Cardiac muscle cell (in vitro differentiated cells and primary cell): ENCODE results near the gene GNE. TPM values are rescaled to one million over a fixed set of nuclear protein-coding genes. Genes with fewer than 3 reads are reported as not detected.
A peak's percentile ranks its signal among the peaks of the same experiment; 100 is the strongest.
"Not testable (repeated sequence)": the region's sequence is repeated elsewhere in the genome, so short reads cannot be mapped to it uniquely, and the experiment has no call there.

Experiments
- DNase-seq, 2 donors: peaks; one replicate each; pipeline versions ENCODE4 v3.0.0 to v3.0.0-alpha.2; 2010 to 2017; ENCODE audit warnings: low read depth in 1 of 2, low spot score in 1 of 2
- H3K27ac ChIP-seq: fragments of 200-600 bp; sonication (generic); 2 replicates; pipeline ENCODE4 v1.5.1; 2016
- H3K27me3 ChIP-seq: fragments of 200-600 bp; sonication (generic); 2 replicates; pipeline ENCODE4 v1.6.0; 2016; ENCODE audit warnings: control low read depth
- H3K36me3 ChIP-seq: fragments of 200-600 bp; sonication (generic); 2 replicates; pipeline ENCODE4 v1.5.1; 2016; ENCODE audit warnings: control low read depth
- H3K4me1 ChIP-seq: fragments of 200-600 bp; sonication (generic); 2 replicates; pipeline ENCODE4 v1.8.1; 2017; ENCODE audit warnings: low read depth, mild to moderate bottlenecking, mixed run types
- H3K4me3 ChIP-seq: fragments of 200-600 bp; sonication (generic); 2 replicates; pipeline ENCODE4 v1.5.1; 2016; ENCODE audit warnings: mild to moderate bottlenecking
- H3K9me3 ChIP-seq: fragments of 200-600 bp; sonication (generic); 2 replicates; pipeline ENCODE4 v1.5.1; 2017; ENCODE audit warnings: low read depth, mild to moderate bottlenecking, control low read depth
- polyA plus RNA-seq: library from polyadenylated mRNA; unstranded; fragments of >200 nt; fragmentation: Nextera tagmentation; extraction: Ambion mirVana; gene quantifications from 2 replicates; pipeline ENCODE4 v1.2.1, GENCODE V29; 2016
- total RNA-seq: library from RNA; depleted of rRNA; stranded (reverse); fragments of >200 nt; gene quantifications from 2 replicates; pipeline ENCODE4 v1.2.3, GENCODE V29; 2016
- TF ChIP-seq, protein P1 (sequence below): IDR thresholded peaks from 2 replicates; pipeline ENCODE4 v1.5.1; 2012; ENCODE audit warnings: low read depth, mild to moderate bottlenecking, low read length

Gene GNE
- total and polyA plus RNA-seq, 2 experiments from 2014 or later, result 3.6 to 9.5 TPM

DNA sequence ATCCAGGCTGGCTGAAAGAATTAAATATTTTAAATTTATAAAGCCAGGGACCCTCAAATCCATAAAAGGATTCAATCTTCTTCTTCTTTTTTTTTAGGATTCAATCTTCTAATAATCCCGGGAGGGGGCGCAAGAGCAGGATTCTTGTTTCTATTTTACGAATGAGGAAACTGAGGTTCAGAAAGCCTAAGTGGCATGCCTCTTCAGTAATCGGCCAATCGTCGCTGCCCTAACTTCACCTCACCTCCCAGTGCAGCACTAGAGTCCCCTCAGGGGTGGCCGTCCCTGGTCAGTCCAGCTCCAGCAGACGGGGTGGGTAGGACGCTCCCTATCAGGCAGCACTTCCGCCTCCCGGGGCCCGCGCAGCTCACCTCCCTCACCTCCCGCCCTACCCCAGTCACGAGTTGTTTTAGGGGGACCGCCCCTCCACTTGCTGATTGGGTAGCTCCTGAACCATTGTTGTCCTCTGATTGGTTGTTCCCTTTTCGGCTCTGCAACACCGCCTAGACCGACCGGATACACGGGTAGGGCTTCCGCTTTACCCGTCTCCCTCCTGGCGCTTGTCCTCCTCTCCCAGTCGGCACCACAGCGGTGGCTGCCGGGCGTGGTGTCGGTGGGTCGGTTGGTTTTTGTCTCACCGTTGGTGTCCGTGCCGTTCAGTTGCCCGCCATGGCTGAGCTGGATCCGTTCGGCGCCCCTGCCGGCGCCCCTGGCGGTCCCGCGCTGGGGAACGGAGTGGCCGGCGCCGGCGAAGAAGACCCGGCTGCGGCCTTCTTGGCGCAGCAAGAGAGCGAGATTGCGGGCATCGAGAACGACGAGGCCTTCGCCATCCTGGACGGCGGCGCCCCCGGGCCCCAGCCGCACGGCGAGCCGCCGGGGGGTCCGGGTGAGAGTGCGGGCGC, 67.6 kb downstream of the GNE start, which contains the start of gene CLTA:
TSS of gene CLTA (plus strand) at position 534 of the 902 bp plus-strand sequence. CDS start at position 670, 136 bp downstream.
- Histone ChIP-seq H3K36me3 (no peaks in the 10 kb centered on the region), H3K27me3 (no peaks in the 10 kb centered on the region), H3K4me3 (peak within 1 kb of the TSS; percentile 68), H3K9me3 (no peaks in the 10 kb centered on the region), H3K4me1 (peaks cover 41% of the 10 kb centered on the region), H3K27ac (peak within 1 kb of the TSS; percentile 94)
- peak; percentile 99 for DNase-seq
- TF ChIP-seq, protein P1, sequence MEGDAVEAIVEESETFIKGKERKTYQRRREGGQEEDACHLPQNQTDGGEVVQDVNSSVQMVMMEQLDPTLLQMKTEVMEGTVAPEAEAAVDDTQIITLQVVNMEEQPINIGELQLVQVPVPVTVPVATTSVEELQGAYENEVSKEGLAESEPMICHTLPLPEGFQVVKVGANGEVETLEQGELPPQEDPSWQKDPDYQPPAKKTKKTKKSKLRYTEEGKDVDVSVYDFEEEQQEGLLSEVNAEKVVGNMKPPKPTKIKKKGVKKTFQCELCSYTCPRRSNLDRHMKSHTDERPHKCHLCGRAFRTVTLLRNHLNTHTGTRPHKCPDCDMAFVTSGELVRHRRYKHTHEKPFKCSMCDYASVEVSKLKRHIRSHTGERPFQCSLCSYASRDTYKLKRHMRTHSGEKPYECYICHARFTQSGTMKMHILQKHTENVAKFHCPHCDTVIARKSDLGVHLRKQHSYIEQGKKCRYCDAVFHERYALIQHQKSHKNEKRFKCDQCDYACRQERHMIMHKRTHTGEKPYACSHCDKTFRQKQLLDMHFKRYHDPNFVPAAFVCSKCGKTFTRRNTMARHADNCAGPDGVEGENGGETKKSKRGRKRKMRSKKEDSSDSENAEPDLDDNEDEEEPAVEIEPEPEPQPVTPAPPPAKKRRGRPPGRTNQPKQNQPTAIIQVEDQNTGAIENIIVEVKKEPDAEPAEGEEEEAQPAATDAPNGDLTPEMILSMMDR, result peak; percentile 62

DNA sequence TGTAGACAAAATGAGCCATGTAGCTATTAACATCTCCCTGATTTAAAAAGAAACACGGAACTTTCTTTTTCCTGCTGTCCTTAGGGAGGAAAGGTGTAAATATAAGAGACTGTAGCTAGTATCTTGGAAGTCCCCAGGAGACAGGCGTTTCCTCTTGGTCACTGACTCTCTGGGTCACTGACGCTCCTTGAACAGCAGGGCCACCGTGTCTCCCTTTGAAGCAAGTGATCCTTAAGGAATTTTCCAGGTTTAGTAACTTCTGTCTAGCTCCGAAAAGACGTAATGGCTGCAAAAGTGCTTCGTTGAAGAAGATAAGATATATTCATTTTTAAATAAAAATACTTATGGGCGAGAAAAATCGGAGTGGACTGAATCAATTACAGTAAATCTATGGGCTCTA, 68.3 kb downstream of the GNE start:
- Histone ChIP-seq H3K36me3 (no peaks in the 10 kb centered on the region), H3K27me3 (no peaks in the 10 kb centered on the region), H3K9me3 (no peaks in the 10 kb centered on the region), H3K4me3 (peak overlapping the region; percentile 68), H3K27ac (peak overlapping the region; percentile 94), H3K4me1 (peaks cover 41% of the 10 kb centered on the region)
- peak in 1 of 2 donors; percentile 29 for DNase-seq
- TF ChIP-seq, protein P1, result no peak

DNA sequence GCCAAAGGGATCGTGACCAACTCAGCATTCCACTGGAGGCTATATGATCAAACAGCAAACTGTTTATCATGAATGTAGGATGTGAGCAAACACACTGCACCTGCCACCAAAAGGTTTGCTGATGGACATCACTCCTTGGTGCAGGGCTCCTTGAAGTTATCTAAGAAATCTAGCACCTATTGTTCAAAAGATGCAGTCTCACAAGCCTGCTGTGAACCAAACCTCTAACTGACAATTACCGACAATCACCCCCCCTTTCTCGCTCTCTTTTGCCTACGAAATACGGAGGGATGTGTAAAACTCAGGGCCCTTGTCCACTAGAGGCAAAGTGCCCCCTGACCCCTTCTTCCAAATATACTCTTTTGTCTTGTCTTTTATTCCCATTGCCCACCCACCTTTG, 70.0 kb downstream of the GNE start:
- DNase-seq, result no peak
- Histone ChIP-seq H3K9me3 (no peaks in the 10 kb centered on the region), H3K4me3 (no peak overlapping the region), H3K27ac (no peak overlapping the region), H3K27me3 (no peaks in the 10 kb centered on the region), H3K36me3 (no peaks in the 10 kb centered on the region), H3K4me1 (peaks cover 23% of the 10 kb centered on the region)
- TF ChIP-seq, protein P1, result no peak

DNA sequence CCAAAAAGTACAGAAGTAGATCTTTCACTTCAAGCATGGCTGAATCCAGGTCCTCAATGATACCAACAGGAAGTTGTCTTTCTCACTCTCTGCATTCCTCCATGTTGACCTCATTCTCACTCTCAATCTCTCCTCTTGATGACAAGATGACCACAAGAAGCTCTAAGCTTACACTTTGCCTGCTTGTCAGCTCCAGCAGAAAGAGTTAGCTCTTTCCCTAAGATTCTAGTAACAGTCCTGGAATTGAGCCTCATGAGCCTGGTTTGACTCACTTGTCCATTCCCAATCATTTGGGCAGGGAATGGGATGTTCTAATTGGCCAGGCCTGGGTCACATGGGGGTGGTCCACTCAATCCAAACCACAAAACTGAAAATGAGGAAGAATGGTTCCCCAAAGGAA, 70.8 kb downstream of the GNE start:
- peak in 1 of 2 donors; percentile 82 for DNase-seq
- TF ChIP-seq, protein P1, result no peak
- no peak overlapping the region for H3K27ac ChIP-seq
- H3K9me3 ChIP-seq, result no peaks in the 10 kb centered on the region
- no peaks in the 10 kb centered on the region for H3K36me3 ChIP-seq
- no peak overlapping the region for H3K4me3 ChIP-seq
- H3K4me1 ChIP-seq, result peaks cover 15% of the 10 kb centered on the region
- no peaks in the 10 kb centered on the region for H3K27me3 ChIP-seq

DNA sequence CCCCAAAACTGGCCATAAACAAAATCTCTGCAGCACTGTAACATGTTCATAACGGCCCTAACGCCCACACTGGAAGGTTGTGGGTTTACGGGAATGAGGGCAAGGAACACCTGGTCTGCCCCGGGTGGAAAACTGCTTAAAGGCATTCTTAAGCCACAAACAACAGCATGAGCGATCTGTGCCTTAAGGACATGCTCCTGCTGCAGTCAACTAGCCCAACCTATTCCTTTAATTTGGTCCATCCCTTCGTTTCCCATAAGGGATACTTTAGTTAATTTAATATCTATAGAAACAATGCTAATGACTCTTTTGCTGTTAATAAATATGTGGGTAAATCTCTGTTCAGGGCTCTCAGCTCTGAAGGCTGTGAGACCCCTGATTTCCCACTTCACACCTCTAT, 78.0 kb downstream of the GNE start:
- H3K27ac ChIP-seq, H3K4me1 ChIP-seq, H3K36me3 ChIP-seq, H3K9me3 ChIP-seq, H3K4me3 ChIP-seq, H3K27me3 ChIP-seq, DNase-seq: not testable (repeated sequence)

DNA sequence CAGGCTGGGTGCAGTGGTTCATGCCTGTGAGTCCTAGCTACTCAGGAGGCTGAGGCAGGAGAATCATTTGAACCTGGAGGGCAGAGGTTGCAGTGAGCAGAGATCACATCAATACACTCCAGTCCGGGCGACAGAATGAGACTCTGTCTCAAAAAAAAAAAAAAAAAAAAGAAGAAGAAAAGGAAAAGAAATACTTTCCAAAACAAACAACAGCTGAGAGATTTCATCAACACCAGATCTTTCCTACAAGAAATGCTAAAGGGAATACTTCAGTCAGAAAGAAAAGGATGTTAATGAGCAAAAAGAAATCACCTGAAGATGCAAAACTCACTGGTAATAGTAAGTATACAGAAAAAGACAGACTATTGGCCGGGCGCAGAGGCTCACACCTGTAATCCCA, 80.7 kb downstream of the GNE start:
- Histone ChIP-seq H3K36me3 (no peaks in the 10 kb centered on the region), H3K9me3 (no peaks in the 10 kb centered on the region), H3K27me3 (no peaks in the 10 kb centered on the region), H3K4me3 (no peak overlapping the region), H3K27ac (no peak overlapping the region), H3K4me1 (no peaks in the 10 kb centered on the region)
- DNase-seq, result no peak
- TF ChIP-seq, protein P1, result no peak

DNA sequence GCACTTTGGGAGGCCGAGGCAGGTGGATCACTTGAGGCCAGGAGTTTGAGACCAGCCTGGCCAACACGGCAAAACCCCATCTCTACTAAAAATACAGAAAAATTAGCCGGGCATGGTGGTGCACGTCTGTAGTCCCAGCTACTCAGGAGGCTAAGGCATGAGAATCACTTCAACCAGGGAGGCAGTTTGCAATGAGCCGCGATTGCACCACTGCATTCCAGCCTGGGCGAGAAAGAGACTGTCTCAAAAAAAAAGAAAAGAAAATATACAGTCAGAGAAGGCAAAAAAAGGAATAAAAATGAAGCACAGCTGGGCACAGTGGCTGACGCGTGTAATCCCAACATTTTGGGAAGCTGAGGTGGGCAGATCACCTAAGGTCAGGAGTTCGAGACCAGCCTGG, 81.8 kb downstream of the GNE start:
- H3K4me3 ChIP-seq, H3K27ac ChIP-seq, H3K27me3 ChIP-seq, H3K9me3 ChIP-seq, H3K36me3 ChIP-seq, DNase-seq, H3K4me1 ChIP-seq: not testable (repeated sequence)

DNA sequence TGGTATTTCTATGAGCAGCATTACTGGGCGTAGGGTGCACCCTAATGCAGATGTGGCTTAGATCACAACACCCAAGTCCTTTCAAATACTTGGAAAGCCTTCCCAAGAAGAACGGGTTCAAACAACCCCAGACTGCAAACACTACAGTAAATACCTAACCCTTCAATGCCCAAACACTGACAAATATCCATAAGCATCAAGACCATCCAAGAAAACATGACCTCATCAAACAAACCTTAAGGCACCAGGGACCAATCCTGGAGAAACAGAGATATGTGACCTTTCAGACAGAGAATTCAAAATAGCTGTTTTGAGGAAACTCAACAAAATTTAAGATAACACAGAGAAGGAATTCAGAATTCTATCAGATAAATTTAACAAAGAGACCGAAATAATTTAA, 83.0 kb downstream of the GNE start:
- H3K9me3 ChIP-seq, result not testable (repeated sequence)

More for the DNA sequence above, 83.0 kb downstream of the GNE start:
- DNase-seq, H3K4me1 ChIP-seq, H3K27ac ChIP-seq, H3K4me3 ChIP-seq, H3K36me3 ChIP-seq, H3K27me3 ChIP-seq: not testable (repeated sequence)
